Neural progenitor cell (in vitro differentiated cells): Measurements from ENCODE around the gene SLC7A7. TPM values are rescaled to one million over a fixed set of nuclear protein-coding genes. Genes with fewer than 3 reads are reported as not detected.
"Not testable (repeated sequence)": the region's sequence is repeated elsewhere in the genome, so short reads cannot be mapped to it uniquely, and the experiment has no call there.

ENCODE experiments used
- DNase-seq: peaks from one replicate; pipeline ENCODE4 v3.0.0-alpha.2; 2016; ENCODE audit warnings: low spot score
- H2AFZ ChIP-seq: fragments of 200-600 bp; sonication (generic); replicated peaks from 2 replicates; pipeline ENCODE4 v1.6.1; 2016; ENCODE audit warnings: antibody characterized with exemption
- H3F3A ChIP-seq: fragments of 200-600 bp; sonication (generic); 2 replicates; pipeline ENCODE4 v1.6.1; 2016; ENCODE audit warnings: antibody characterized with exemption, low read depth
- H3K27ac ChIP-seq: fragments of 200-600 bp; sonication (generic); 2 replicates; pipeline ENCODE4 v1.5.1; 2016; ENCODE audit warnings: mild to moderate bottlenecking
- H3K27me3 ChIP-seq: fragments of 200-600 bp; sonication (generic); 2 replicates; pipeline ENCODE4 v1.6.1; 2016; ENCODE audit warnings: mild to moderate bottlenecking, moderate library complexity
- H3K36me3 ChIP-seq: fragments of 200-600 bp; sonication (generic); 2 replicates; pipeline ENCODE4 v1.5.1; 2016
- H3K4me1 ChIP-seq: fragments of 200-600 bp; sonication (generic); 2 replicates; pipeline ENCODE4 v1.6.1; 2016; ENCODE audit warnings: mixed run types
- H3K4me2 ChIP-seq: fragments of 200-600 bp; sonication (generic); 2 replicates; pipeline ENCODE4 v1.6.1; 2016
- H3K4me3 ChIP-seq: fragments of 200-600 bp; sonication (generic); 2 replicates; pipeline ENCODE4 v1.5.1; 2016
- H3K79me2 ChIP-seq: fragments of 200-600 bp; sonication (generic); 2 replicates; pipeline ENCODE4 v1.6.1; 2016; ENCODE audit warnings: low read depth
- H3K9ac ChIP-seq: fragments of 200-600 bp; sonication (generic); 2 replicates; pipeline ENCODE4 v1.6.1; 2016
- H3K9me3 ChIP-seq: fragments of 200-600 bp; sonication (generic); 2 replicates; pipeline ENCODE4 v1.5.1; 2016; ENCODE audit warnings: low read depth
- H4K20me1 ChIP-seq: fragments of 200-600 bp; sonication (generic); 2 replicates; pipeline ENCODE4 v1.6.1; 2016; ENCODE audit warnings: low read depth
- H3K27ac Mint-ChIP-seq: 3 replicates; pipeline ENCODE4 v1.8.0; 2021; ENCODE audit warnings: mixed read lengths
- H3K27me3 Mint-ChIP-seq: 2 replicates; pipeline ENCODE4 v1.8.0; 2022; ENCODE audit warnings: low read depth, mild to moderate bottlenecking, inconsistent platforms, moderate library complexity, mixed read lengths; ENCODE audit not compliant: insufficient read depth
- H3K36me3 Mint-ChIP-seq: 3 replicates; pipeline ENCODE4 v1.8.0; 2021; ENCODE audit warnings: mixed read lengths
- H3K4me1 Mint-ChIP-seq: 3 replicates; pipeline ENCODE4 v1.8.0; 2021; ENCODE audit warnings: mixed read lengths
- H3K4me3 Mint-ChIP-seq: 3 replicates; pipeline ENCODE4 v1.8.0; 2021; ENCODE audit warnings: mild to moderate bottlenecking, moderate library complexity, mixed read lengths
- H3K9me3 Mint-ChIP-seq: 3 replicates; pipeline ENCODE4 v1.8.0; 2020; ENCODE audit warnings: mixed read lengths
- CTCF ChIP-seq: fragments of 200-600 bp; sonication (generic); IDR thresholded peaks from 2 replicates; pipeline ENCODE4 v1.5.1; 2017; ENCODE audit warnings: antibody characterized with exemption, mild to moderate bottlenecking
- EZH2 ChIP-seq: fragments of 200-600 bp; sonication (generic); IDR thresholded peaks from 2 replicates; pipeline ENCODE4 v1.6.1; 2017; ENCODE audit warnings: antibody characterized with exemption, mild to moderate bottlenecking, moderate library complexity
- EZH2phosphoT487 ChIP-seq: fragments of 200-600 bp; sonication (generic); IDR thresholded peaks from 2 replicates; pipeline ENCODE4 v1.6.1; 2017; ENCODE audit warnings: antibody characterized with exemption
- total RNA-seq: library from RNA; depleted of rRNA; stranded (reverse); fragments of >200 nt; gene quantifications from 2 replicates; pipeline ENCODE4 v1.2.3, GENCODE V29; 2015; ENCODE audit warnings: low replicate concordance

The SLC7A7 gene
- total RNA-seq, 1 donor from 2014 or later: 5.6 TPM

- Mint-ChIP-seq H3K9me3 (peaks cover 31% of the 10 kb centered on the region), H3K27me3 (no peaks in the 10 kb centered on the region), H3K4me1 (peaks cover 7% of the 10 kb centered on the region), H3K4me3 (no peak overlapping the region), H3K27ac (no peak overlapping the region), H3K36me3 (peaks cover 24% of the 10 kb centered on the region)
- Histone ChIP-seq H3K4me1 (peaks cover 7% of the 10 kb centered on the region), H3K27ac (no peak overlapping the region), H3K9ac (no peak overlapping the region), H3F3A (no peaks in the 10 kb centered on the region), H4K20me1 (no peaks in the 10 kb centered on the region), H3K79me2 (peaks cover 6% of the 10 kb centered on the region), H3K27me3 (no peaks in the 10 kb centered on the region), H3K36me3 (no peaks in the 10 kb centered on the region), H3K4me3 (no peak overlapping the region), H3K4me2 (no peak overlapping the region), H3K9me3 (no peaks in the 10 kb centered on the region), H2AFZ (no peak overlapping the region)
- no peak for DNase-seq
- TF ChIP-seq EZH2 (no peak), CTCF (no peak), EZH2phosphoT487 (no peak)
Measured at GRCh38 chr14:22761734-22762133, 53.5 kb downstream of the SLC7A7 start.

GRCh38 chr14:22757972-22758650 lies 57.1 kb downstream of the SLC7A7 start:
- Mint-ChIP-seq H3K9me3 (peaks cover 26% of the 10 kb centered on the region), H3K36me3 (peaks cover 18% of the 10 kb centered on the region)
- not testable (repeated sequence) for H3K27ac ChIP-seq, H3K4me1 ChIP-seq, H4K20me1 ChIP-seq, H3K27me3 Mint-ChIP-seq, H3K4me3 ChIP-seq, H3K27me3 ChIP-seq, H3K4me3 Mint-ChIP-seq, H3K79me2 ChIP-seq, H2AFZ ChIP-seq, H3K9me3 ChIP-seq, H3K9ac ChIP-seq, H3K4me1 Mint-ChIP-seq, H3F3A ChIP-seq, H3K36me3 ChIP-seq, H3K27ac Mint-ChIP-seq, H3K4me2 ChIP-seq, DNase-seq

GRCh38 chr14:22753586-22753985 lies 61.6 kb downstream of the SLC7A7 start:
- Histone ChIP-seq H3K9me3 (no peaks in the 10 kb centered on the region), H4K20me1 (no peaks in the 10 kb centered on the region), H3K4me3 (no peak overlapping the region), H3K4me1 (peaks cover 13% of the 10 kb centered on the region), H3K4me2 (no peak overlapping the region), H3K36me3 (no peaks in the 10 kb centered on the region), H3K9ac (no peak overlapping the region), H3K27ac (no peak overlapping the region), H2AFZ (no peak overlapping the region), H3K79me2 (no peaks in the 10 kb centered on the region), H3K27me3 (no peaks in the 10 kb centered on the region), H3F3A (peaks cover 1% of the 10 kb centered on the region)
- no peak overlapping the region for H3K4me3 Mint-ChIP-seq
- no peak for DNase-seq
- no peaks in the 10 kb centered on the region for H3K27me3 Mint-ChIP-seq
- no peak for TF ChIP-seq EZH2
- TF ChIP-seq EZH2phosphoT487: no peak
- TF ChIP-seq CTCF: no peak
- H3K27ac Mint-ChIP-seq: no peak overlapping the region
- H3K4me1 Mint-ChIP-seq: peaks cover 9% of the 10 kb centered on the region
- peaks cover 3% of the 10 kb centered on the region for H3K9me3 Mint-ChIP-seq
- no peaks in the 10 kb centered on the region for H3K36me3 Mint-ChIP-seq

GRCh38 chr14:22752422-22752821 lies 62.8 kb downstream of the SLC7A7 start:
- Histone ChIP-seq H3K4me1 (peaks cover 17% of the 10 kb centered on the region), H2AFZ (no peak overlapping the region), H3K27ac (no peak overlapping the region), H3K9me3 (no peaks in the 10 kb centered on the region), H3K4me2 (no peak overlapping the region), H3K4me3 (no peak overlapping the region), H3K9ac (no peak overlapping the region), H3K79me2 (no peaks in the 10 kb centered on the region), H3K36me3 (no peaks in the 10 kb centered on the region), H3F3A (peaks cover 8% of the 10 kb centered on the region), H4K20me1 (no peaks in the 10 kb centered on the region), H3K27me3 (no peaks in the 10 kb centered on the region)
- no peak overlapping the region for H3K4me3 Mint-ChIP-seq
- H3K9me3 Mint-ChIP-seq: no peaks in the 10 kb centered on the region
- no peak overlapping the region for H3K27ac Mint-ChIP-seq
- TF ChIP-seq CTCF: no peak
- TF ChIP-seq EZH2phosphoT487: no peak
- no peak for TF ChIP-seq EZH2
- H3K36me3 Mint-ChIP-seq: no peaks in the 10 kb centered on the region
- DNase-seq: no peak
- H3K4me1 Mint-ChIP-seq: peaks cover 13% of the 10 kb centered on the region
- peaks cover 2% of the 10 kb centered on the region for H3K27me3 Mint-ChIP-seq
